HG03575 (cell line): ENCODE results near the gene TMEM81.

Experiments used
- ATAC-seq: cut with Tn5 transposase; IDR thresholded peaks from one replicate; pipeline ENCODE4 v1.9.1; 2021; ENCODE audit not compliant: unreplicated experiment, insufficient number of reproducible peaks, low FRiP score; ENCODE audit errors: extremely low read depth

TMEM81 gene, protein sequence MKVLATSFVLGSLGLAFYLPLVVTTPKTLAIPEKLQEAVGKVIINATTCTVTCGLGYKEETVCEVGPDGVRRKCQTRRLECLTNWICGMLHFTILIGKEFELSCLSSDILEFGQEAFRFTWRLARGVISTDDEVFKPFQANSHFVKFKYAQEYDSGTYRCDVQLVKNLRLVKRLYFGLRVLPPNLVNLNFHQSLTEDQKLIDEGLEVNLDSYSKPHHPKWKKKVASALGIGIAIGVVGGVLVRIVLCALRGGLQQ

DNA sequence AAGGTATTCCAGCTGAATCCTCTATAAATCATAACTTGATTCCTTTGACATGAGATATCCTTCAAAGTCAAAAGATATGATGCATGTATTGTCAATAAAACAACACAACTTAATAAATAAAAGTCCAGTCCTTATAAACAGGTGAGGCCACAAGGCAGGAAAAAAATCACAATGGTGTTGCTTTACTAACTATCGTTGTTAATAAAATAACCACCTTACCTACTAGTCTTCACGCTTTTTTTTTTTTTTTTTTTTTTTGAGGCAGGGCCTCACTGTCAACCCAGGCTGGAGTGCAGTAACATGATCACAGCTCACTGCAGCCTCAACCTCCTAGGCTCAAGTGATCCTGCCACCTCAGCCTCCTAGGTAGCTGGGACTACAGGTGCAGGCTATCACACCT, at the start of gene TMEM81:
Gene TMEM81 (minus strand): TSS at position 101 of the 400 bp plus-strand sequence. CDS start 140 bp downstream, outside the sequence.
- ATAC-seq, result no peak

DNA sequence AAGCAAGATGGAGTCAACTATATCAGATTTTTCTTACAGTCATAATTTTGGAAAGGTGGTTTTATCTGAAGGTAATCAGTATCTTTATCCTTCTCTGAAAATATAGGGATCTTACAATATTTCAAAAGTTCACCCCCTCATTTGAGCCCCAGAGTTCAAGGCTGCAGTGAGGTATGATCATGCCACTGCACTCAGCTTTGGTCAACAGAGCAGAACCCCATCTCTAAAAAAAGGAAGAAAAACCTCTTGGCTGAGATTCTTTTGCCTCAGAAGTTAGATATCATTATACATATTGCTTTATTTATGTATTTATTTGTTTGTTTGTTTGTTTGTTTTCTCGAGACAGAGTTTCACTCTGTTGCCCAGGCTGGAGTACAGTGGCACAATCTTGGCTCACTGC, 49.0 kb upstream of the TMEM81 start:
- no peak for ATAC-seq

DNA sequence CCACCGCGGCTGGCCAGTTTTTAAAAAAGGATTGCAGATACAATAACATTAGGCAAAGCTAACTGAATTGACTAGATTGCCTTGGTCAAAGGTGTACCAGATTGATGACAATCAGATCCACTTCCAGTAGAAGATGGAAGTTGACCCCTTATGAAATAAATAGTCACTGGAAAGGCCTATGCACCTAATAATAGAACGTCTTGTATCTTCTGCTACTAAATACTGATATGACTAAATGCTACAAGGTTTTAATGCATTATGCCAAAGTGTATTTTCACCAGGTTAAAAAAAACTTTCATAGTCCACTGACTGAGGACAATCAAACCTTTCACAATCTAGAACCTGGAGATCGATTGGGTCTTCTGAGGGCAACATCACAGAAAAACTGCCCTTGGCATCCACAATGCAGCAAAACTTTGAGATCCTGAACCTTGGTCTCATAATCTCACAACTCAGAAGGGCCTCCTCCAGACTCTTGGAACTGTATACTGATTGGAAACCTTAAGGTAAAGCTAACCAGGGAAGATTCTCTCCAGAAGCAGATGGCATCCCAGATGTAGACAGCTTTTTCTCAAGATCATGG, 45.3 kb upstream of the TMEM81 start:
- ATAC-seq, result no peak

DNA sequence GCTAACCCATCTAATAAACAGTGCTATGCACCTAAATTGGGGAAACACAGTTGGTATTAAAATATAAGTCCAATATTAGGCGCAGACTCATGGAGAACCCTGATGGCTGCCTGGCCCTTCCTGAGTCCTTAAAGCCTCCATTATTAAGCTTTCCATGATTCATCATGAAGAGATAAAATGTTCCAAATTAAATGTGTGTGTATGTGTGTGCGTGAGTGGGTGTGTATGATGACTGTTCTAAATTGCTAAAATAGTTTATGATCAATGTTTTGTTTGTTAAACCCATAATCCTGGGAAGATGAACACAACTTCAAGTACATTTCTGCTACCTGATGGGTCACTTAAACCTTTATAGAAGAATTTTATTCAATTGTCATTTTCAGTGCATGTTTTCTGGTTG, 43.8 kb upstream of the TMEM81 start:
- ATAC-seq, result no peak

DNA sequence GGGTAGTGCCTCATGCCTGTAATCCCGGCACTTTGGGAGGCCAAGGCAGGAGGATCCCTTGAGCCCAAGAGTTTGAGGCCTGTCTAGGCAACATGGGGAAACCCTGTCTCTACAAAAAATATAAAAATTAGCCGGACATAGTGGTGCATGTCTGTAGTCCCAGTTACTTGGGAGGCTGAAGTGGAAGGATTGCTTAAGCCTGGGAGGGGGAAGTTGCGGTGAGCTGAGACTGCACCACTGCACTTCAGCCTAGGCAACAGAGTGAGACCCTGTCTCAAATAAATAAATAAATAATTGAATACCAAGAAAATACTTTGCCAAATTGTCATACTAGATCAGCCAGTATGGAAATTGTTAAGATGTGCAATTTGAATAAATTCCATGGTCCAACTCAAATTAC, 43.4 kb upstream of the TMEM81 start:
- ATAC-seq, result no peak

DNA sequence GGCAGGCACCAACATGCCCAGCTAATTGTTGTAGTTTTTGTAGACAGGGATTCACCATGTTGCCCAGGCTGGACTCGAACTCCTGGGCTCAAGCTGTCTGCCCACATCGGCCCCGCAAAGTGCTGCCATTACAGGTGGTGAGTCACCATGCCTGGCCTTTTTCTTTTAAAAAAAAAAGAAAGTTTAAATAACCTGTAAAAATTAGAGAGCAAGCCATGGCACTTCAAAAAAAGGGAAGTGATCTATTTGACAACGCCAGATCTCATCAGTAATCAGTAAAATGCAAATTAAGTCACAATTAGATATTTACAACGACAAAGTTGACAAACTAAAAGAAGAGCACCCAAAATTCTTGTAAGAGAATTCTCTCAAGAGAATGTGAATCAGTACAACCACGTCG, 40.5 kb upstream of the TMEM81 start:
- ATAC-seq, result no peak

DNA sequence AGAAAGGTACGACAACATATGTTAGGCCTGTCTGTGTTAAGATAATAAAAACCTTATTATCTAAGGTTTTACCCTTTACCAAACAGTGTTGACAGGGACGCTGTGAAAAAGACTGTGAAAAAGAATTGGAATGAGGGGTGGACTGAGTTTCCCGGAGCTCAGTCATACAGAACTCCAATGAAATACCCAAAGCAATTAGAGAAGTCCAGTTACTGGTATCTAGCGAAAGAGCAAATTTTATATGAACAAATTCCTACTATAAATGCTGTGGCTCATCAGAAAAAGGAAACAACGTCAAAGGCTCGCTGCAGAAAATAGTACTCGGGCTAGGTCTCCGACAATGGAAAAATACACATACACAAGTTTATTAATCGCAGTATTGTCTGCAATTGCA, 38.2 kb upstream of the TMEM81 start:
- ATAC-seq, result peak; percentile 9

DNA sequence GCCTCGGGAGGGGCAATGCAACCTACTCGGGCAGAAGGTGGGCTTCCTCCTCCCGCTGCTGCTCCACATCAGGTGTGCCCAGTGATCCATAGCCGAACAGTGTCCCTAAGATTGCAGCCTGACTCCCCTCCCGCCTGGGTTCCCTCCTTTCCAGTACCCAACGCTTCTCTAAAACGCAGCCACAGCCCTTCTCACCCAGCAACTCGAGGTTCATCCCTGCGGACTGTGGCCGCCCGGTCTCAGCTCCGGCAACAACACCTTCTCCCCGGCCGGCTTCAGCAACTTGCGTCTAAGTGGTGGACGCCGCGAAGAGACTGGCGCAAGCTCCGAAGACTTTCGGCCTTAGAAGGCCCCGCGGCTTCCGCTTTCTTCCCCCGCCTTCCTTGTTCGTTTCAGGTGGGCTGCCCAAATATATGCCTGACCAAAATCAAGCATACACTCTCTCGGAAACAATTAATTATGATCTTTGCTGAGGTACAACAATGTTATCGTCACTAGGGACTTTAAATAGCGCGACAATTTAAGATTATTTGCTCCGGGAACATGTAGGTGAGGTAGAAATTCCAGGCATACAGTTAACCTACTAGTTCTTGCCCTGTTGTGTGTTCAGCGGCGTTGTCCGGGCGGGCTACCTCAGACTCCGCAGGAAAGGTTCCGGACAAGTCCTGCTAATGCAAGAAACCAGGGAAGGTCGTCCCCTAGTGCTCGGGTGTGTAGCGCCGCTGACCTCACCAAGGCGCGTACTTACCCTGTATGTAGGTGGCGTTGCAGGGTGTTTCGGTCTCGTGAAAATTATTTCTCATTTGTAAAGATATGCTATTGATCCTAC, 37.6 kb upstream of the TMEM81 start, which contains the start of gene RBBP5:
Gene RBBP5 (minus strand): TSS at position 319 of the 829 bp plus-strand sequence. CDS start 105 bp downstream, at position 214.
- peak; percentile 53 for ATAC-seq

DNA sequence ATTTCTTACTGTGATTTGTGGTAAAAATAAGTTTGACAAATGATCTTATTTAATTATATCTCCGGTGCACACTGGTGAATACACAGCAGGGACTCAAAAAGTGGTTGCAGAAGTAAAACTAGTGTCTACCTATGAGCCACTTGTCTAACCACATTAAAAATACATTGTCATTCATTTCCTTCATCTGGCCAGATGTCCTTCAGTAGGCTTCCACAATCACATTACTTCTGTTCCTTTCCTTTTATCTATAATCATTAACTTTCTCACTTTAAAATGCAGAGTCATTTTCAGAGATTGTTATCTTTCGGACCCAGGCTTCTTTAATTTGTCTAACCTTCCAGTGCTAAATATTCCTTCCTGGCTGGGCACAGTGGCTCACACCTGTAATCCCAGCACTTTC, 34.5 kb upstream of the TMEM81 start:
- no peak for ATAC-seq

DNA sequence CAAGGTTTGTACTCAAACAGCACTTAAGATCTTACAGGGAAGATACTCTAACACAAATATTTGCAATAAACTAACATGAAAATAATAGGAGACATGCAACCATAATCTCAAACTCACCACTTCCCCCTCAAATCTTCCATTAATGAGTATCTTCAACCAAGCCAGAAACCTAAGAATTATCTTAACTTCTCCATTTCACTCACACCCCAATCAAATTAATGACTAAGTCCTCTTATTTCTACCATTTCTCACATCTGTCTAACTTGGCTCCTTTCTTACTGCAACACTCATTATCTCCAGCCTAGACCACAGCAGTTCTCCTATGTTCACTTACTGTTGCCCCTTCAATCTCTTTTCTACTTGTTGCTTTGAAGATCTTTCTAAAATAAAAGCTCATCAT, 27.1 kb upstream of the TMEM81 start:
- ATAC-seq, result no peak

DNA sequence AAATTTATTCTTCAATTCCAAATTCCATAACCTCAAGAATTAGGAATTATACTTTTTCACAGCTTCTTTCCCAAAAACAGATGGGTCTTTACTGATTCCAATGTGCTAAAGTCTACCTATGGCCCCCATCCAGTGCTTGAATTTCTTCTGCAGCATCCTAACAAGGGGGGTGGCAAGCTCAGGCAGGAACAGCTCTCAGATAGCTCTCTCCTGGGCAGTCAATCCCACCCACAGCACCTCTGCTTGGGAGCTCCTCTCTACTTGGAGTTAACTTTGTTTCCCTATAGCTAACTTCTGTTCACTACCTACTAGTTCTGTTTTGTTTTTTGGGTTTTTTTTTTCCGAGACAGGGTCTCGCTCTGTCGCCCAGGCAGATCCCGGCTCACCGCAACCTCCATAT, 25.5 kb upstream of the TMEM81 start:
- no peak for ATAC-seq

DNA sequence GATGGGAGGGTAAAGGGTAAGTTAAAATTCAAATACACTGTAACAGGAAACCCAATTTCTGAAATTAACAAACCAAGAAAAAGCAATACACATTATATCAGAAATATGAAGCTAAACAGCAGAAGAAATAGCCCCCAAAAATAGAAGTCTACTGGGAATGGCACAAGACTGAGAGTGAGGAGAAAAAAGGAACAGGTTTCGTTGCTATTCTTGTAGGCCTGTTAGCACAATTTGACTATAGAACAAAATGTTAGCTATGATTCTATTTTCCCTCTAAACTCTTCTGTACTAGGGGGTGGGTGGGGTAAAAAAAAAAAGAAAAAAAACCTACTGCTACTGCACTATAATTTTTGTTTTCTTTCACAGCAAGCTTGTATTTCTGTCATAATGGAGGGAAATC, 25.0 kb upstream of the TMEM81 start:
- no peak for ATAC-seq

DNA sequence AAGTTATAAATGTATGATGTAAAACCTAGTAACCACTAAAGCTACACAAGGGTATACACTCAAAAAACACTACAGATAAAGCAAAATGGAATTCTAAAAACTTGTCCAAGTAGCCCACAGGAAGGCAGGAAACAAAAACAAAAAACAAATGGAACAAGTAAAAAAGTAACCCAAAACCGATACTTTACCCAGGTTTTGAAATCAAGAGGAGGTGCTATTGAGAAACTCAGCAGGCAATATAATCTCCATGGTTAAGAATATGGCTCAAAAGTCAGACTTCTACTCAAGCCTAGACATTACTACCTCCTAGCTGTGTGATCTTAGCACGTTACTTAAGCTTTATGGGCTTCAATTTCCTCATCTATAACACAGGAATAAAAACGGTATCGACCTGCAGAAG, 24.2 kb upstream of the TMEM81 start:
- ATAC-seq, result no peak

DNA sequence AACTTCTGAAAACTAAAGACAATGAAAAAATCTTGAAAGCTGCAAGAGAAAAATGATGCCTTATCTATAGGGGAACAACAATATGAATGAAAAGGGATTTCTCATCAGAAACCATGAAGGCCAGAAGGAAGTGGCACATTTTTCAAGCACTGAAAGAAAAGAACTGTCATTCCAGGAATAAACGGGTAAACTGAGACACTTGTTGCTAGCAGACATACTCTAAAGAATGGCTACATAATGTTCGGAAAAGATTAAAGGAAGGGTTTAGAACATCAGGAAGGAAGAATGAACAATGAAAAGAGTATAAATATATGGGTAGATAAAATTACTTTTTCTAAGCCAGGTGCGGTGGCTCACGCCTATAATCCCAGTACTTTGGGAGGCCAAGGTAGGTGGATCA, 23.1 kb upstream of the TMEM81 start:
- no peak for ATAC-seq

DNA sequence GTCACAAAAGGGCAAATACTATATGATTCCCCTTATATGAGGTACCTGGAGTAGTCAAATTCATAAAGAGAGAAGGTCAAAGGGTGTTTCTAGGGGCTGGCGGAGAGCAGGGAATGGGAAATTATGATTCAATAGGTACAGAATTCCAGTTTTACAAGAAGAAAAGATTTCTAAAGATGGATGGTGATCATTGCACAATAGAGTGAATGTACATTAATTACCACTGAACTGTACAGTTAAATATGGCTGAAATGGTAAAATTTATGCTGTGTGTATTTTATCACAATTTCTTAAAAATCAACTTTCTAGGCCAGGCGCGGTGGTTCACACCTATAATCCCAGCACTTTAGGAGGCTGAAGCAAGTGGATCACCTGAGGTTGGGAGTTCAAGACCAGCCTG, 18.1 kb upstream of the TMEM81 start:
- no peak for ATAC-seq

DNA sequence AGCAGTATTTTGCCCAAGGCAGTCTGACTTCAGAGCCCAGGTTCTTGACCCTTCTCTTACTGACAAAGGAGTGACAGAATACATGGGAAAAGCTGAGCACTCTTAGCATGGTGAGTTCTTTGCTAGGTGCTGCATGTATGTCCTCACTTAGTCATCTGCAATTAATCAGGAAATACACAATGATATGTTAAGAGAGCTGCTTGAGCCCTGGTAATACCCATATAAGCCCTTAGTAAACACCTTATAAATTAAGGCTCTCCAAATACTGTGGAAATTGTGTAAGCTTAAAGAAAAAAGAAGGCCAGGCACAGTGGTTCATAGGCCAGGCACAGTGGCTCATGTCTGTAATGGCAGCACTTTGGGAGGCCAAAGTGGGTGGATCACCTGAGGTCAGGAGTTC, 14.0 kb upstream of the TMEM81 start:
- ATAC-seq, result no peak

DNA sequence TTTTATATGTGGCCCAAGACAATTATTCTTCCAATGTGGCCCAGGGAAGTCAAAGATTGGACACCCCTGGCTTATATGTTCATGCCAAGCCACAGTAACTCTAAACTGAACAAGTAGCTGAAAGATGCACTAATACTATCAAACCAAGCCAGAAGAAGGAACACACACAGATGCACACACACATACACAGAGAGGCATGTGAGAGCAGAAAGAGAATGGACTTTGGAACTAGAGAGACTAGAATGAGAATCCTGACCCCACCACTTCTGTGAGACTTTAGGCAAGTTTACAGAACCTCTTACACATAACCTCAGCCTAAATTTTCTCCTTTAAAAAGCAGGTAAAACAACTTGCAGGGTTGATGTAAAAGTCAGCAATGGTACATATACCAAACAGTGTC, 11.2 kb upstream of the TMEM81 start:
- ATAC-seq, result no peak

DNA sequence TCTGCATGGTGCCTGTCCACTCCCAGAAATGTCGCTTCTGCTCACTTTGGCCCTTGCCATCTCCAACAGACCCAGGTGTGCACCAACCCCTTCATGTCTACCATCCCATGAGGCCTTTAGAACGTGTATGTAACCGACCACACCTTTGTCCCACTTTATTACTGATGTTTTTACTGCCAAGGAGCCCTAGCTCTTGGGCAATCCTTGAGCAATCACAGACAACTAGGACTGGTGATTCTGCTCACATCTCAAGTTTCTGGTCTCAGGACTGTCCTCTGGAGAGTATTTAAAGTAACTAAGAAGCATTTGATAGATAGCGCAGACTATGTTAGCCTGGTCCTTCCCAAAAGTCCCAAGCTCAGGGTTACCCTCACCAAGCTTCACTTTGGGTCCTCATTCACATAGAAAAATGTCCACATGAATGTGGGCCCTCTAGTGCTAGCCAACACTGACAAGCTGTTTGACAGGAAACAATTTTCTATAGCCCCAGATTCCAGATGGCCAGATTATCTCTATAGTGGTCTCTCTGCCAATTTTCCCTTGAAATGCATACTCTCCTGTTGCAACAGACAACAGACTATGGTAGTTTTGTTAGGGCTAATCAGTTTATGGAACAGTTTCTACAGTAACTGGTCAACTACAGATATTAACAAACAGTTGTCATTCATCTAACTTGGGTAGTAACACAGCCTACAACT, 6.9 kb upstream of the TMEM81 start:
- no peak for ATAC-seq

DNA sequence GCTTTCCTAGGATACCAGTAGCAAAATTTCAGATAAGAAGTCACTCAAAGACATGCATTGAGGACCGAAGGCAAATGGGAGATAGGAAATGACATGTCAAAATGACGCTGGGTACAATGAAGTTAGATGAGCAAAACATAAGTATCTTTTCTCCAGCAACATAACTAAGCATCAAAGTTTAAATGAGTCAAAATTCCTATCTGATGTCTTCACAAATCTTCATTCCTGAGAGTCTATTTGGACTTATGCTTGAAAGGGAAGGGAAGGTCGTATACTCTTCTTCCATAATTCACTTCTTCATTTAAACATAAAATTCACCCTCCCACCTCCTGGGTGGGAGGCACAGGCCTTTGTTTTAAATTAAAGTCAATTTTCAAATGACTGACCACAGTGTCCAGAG, 4.1 kb upstream of the TMEM81 start:
- ATAC-seq, result no peak

DNA sequence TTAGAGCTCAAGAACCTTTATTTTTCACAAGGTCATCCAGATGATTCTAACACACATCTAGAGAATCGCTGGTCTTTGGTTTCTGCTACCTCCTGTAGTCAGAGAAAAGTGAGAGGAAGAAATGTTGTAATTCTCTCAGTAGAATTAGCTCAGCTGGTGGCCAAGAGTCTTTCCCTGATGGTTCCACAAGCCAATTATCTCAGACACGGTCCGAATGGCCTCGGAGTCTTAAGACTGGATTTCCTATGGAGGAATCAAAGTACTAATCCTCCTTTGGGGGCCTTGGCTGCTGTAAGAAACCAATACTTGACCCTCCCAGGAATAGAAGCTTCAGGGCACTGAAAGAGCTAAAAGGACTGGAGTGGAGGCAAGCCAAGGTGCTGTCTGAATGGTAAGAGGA, 1.8 kb downstream of the TMEM81 start:
- no peak for ATAC-seq
